Esophagus muscularis mucosa (tissue), 2 donors: ENCODE data around the gene PLEKHH1.

ENCODE experiments used
- POLR2A ChIP-seq: fragments of 450-650 bp; IDR thresholded peaks from one replicate; pipeline ENCODE4 v1.6.1; 2017; ENCODE audit warnings: antibody characterized with exemption, moderate library complexity, mild to moderate bottlenecking, low read depth
- POLR2AphosphoS5 ChIP-seq, 2 donors: sonication (generic); formaldehyde crosslinking; IDR thresholded peaks; one replicate each; pipeline ENCODE4 v1.6.1; 2017; ENCODE audit warnings: antibody characterized with exemption in 2 of 2

DNA sequence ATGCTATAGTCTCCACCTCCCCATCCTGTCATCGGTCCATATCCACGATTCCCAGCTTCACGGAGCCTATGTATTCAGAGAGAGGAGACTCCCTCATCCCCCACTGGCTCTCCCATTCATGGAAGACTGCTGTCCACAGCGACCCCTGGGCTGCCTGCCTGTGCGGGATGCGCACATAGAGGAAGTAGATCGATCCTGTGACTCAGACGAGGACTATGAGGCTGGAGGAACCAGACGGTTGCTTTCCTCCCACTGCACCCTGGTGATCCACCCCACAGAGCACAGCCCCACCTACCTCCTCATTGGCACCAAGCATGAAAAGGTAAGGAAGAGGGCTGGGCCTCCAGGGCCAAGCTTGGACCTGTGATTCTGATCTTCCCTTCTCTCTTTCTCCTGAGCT lies 42.6 kb downstream of the PLEKHH1 start:
- TF ChIP-seq POLR2AphosphoS5 (IDR thresholded peaks at IDR 0.05) (no peak), POLR2A (no peak)
